GM12878 (cell line): ENCODE measurements around the gene STARD10. TPM values are rescaled to one million over a fixed set of nuclear protein-coding genes. Genes with fewer than 3 reads are reported as not detected.

Source experiments
- BHLHE40 ChIP-seq, 2 experiments: fragments of 450-650 bp in 1 of 2; IDR thresholded peaks; 2 replicates each; pipeline ENCODE4 v1.6.1; 2011 to 2017; ENCODE audit warnings: low read depth in 2 of 2, borderline replicate concordance in 1 of 2, improper control_type of control experiment in 1 of 2, low read length in 1 of 2, mild to moderate bottlenecking in 1 of 2
- BMI1 ChIP-seq: fragments of 450-650 bp; IDR thresholded peaks from 2 replicates; pipeline ENCODE4 v1.6.1; 2016; ENCODE audit warnings: mild to moderate bottlenecking, moderate library complexity, borderline replicate concordance
- CHD4 ChIP-seq: fragments of 200-600 bp; sonication (generic); IDR thresholded peaks from 2 replicates; pipeline ENCODE4 v1.6.1; 2016; ENCODE audit warnings: mild to moderate bottlenecking
- CREB1 ChIP-seq: IDR thresholded peaks from 2 replicates; pipeline ENCODE4 v1.6.1; 2012; ENCODE audit warnings: low read depth, mild to moderate bottlenecking, inconsistent platforms
- CREM ChIP-seq: IDR thresholded peaks from 2 replicates; pipeline ENCODE4 v1.6.1; 2014; ENCODE audit warnings: antibody characterized with exemption, low read depth
- E4F1 ChIP-seq: fragments of 450-650 bp; IDR thresholded peaks from 2 replicates; pipeline ENCODE4 v1.6.1; 2018; ENCODE audit warnings: borderline replicate concordance, mild to moderate bottlenecking; ENCODE audit not compliant: partially characterized antibody
- EGR1 ChIP-seq, 2 experiments: IDR thresholded peaks; 1 replicate in 1 of 2; 2 replicates in 1 of 2; pipeline ENCODE4 v1.6.1; 2011 to 2012; ENCODE audit warnings: low read depth in 2 of 2, low read length in 2 of 2, borderline replicate concordance in 1 of 2, mild to moderate bottlenecking in 1 of 2, moderate library complexity in 1 of 2
- EZH2 ChIP-seq: IDR thresholded peaks from 2 replicates; pipeline ENCODE4 v1.6.1; 2012; ENCODE audit warnings: low read depth, mild to moderate bottlenecking, control low read depth, inconsistent platforms, low read length, borderline replicate concordance; ENCODE audit not compliant: control insufficient read depth
- FOXK2 ChIP-seq: fragments of 450-650 bp; IDR thresholded peaks from 2 replicates; pipeline ENCODE4 v1.6.1; 2017; ENCODE audit warnings: mild to moderate bottlenecking, moderate library complexity
- HDAC6 ChIP-seq: fragments of 200-600 bp; sonication (generic); IDR thresholded peaks from one replicate; pipeline ENCODE4 v1.8.0; 2017; ENCODE audit warnings: antibody characterized with exemption; ENCODE audit not compliant: unreplicated experiment
- HDGF ChIP-seq: fragments of 450-650 bp; IDR thresholded peaks from 2 replicates; pipeline ENCODE4 v1.6.1; 2016; ENCODE audit warnings: antibody characterized with exemption
- IKZF2 ChIP-seq, 2 experiments: fragments of 450-650 bp; IDR thresholded peaks; 2 replicates each; pipeline ENCODE4 v1.6.1; 2017; ENCODE audit warnings: mild to moderate bottlenecking in 2 of 2, moderate library complexity in 2 of 2
- IRF3 ChIP-seq: fragments of 450-650 bp; IDR thresholded peaks from 2 replicates; pipeline ENCODE4 v1.6.1; 2014; ENCODE audit warnings: mild to moderate bottlenecking
- JUNB ChIP-seq: IDR thresholded peaks from 2 replicates; pipeline ENCODE4 v1.6.1; 2016; ENCODE audit warnings: antibody characterized with exemption, mild to moderate bottlenecking
- MYB ChIP-seq: fragments of 150-350 bp; IDR thresholded peaks from 2 replicates; pipeline ENCODE4 v1.6.1; 2014; ENCODE audit warnings: mild to moderate bottlenecking, low read depth, low read length, borderline replicate concordance
- NFYB ChIP-seq: IDR thresholded peaks from 2 replicates; pipeline ENCODE4 v1.6.1; 2011; ENCODE audit warnings: low read depth, mild to moderate bottlenecking, low read length, improper control_type of control experiment, moderate library complexity; ENCODE audit not compliant: insufficient read depth
- PML ChIP-seq: IDR thresholded peaks from 2 replicates; pipeline ENCODE4 v1.6.1; 2012; ENCODE audit warnings: low read length, inconsistent platforms
- POLR2AphosphoS2 ChIP-seq: IDR thresholded peaks from 2 replicates; pipeline ENCODE4 v1.6.1; 2011; ENCODE audit warnings: low read depth, mild to moderate bottlenecking, low read length, improper control_type of control experiment, moderate library complexity
- RAD21 ChIP-seq: IDR thresholded peaks from 2 replicates; pipeline ENCODE4 v1.6.1; 2011; ENCODE audit warnings: mild to moderate bottlenecking, low read depth, low read length, moderate library complexity; ENCODE audit not compliant: insufficient read depth
- RFX5 ChIP-seq: IDR thresholded peaks from 2 replicates; pipeline ENCODE4 v1.6.1; 2011; ENCODE audit warnings: low read depth, low read length, improper control_type of control experiment
- SMAD5 ChIP-seq: IDR thresholded peaks from 2 replicates; pipeline ENCODE4 v1.6.1; 2016; ENCODE audit warnings: antibody characterized with exemption, low read depth
- SMC3 ChIP-seq: IDR thresholded peaks from 2 replicates; pipeline ENCODE4 v1.6.1; 2011; ENCODE audit warnings: low read length, improper control_type of control experiment, borderline replicate concordance
- SREBF1 ChIP-seq: IDR thresholded peaks from 2 replicates; pipeline ENCODE4 v1.6.1; 2012; ENCODE audit warnings: mild to moderate bottlenecking, low read length
- TAF1 ChIP-seq: IDR thresholded peaks from 2 replicates; pipeline ENCODE4 v1.6.1; 2011; ENCODE audit warnings: mild to moderate bottlenecking, low read depth, low read length, borderline replicate concordance
- TARDBP ChIP-seq: IDR thresholded peaks from 2 replicates; pipeline ENCODE4 v1.6.1; 2016; ENCODE audit warnings: borderline replicate concordance
- TCF7 ChIP-seq: IDR thresholded peaks from 2 replicates; pipeline ENCODE4 v1.6.1; 2014; ENCODE audit warnings: antibody characterized with exemption, borderline replicate concordance
- USF2 ChIP-seq: IDR thresholded peaks from 2 replicates; pipeline ENCODE4 v1.6.1; 2011; ENCODE audit warnings: low read depth, low read length, improper control_type of control experiment, borderline replicate concordance
- WRNIP1 ChIP-seq: IDR thresholded peaks from 2 replicates; pipeline ENCODE4 v1.6.1; 2011; ENCODE audit warnings: low read depth, low read length, improper control_type of control experiment, borderline replicate concordance
- polyA plus RNA-seq, 11 experiments: library from polyadenylated mRNA; depleted of rRNA in 4 of 11; unstranded in 6 of 11; stranded (reverse) in 5 of 11; fragments of >200 nt; fragmentation: Nextera tagmentation in 4 of 11; fragmentation: Illumina TruSeq in 1 of 11; extraction: Ambion mirVana in 4 of 11; extraction: Trizol in 1 of 11; gene quantifications; 1 replicate in 1 of 11; 2 replicates in 10 of 11; pipeline versions ENCODE4 v1.2.1 to v1.2.3, GENCODE V29; 2011 to 2016; ENCODE audit warnings: inconsistent platforms in 2 of 11, missing spikeins in 2 of 11, low read depth in 1 of 11
- total RNA-seq, 4 experiments: library from RNA; depleted of rRNA in 3 of 4; stranded (reverse); fragments of >200 nt in 3 of 4; fragmentation: Illumina TruSeq in 1 of 4; extraction: Trizol in 1 of 4; gene quantifications; 2 replicates each; pipeline versions ENCODE4 v1.2.1 to v1.2.3, GENCODE V29; 2013 to 2021

STARD10 gene
- total and polyA plus RNA-seq, 10 of the 15 experiments (the other 5 are each of a cell fraction or from before 2014, with no cell fraction given) = 0.15 to 43.2 (median 23.1) TPM

GRCh38 chr11:72738199-72739141, 55.4 kb downstream of the STARD10 start (continued):
- TF ChIP-seq E4F1 = no peak
- peak; percentile 10 to 47; a peak in 1 of 4 replicates for TF ChIP-seq IKZF2 (IDR thresholded peaks at IDR 0.05)
- TF ChIP-seq HDGF = peak; percentile 98
- TF ChIP-seq SREBF1 = no peak
- peak; percentile 10; the same call in 1 of the 2 replicates for TF ChIP-seq RAD21
- no peak; the same call in 1 of the 2 replicates for TF ChIP-seq POLR2AphosphoS2
- TF ChIP-seq CREM = no peak
- no peak for TF ChIP-seq BMI1
- TF ChIP-seq TARDBP = no peak
- TF ChIP-seq EZH2 = no peak
- no peak for TF ChIP-seq IRF3
- TF ChIP-seq SMAD5 = no peak
- no peak for TF ChIP-seq USF2
- TF ChIP-seq HDAC6 = no peak
- TF ChIP-seq MYB = no peak
- TF ChIP-seq JUNB = no peak
- TF ChIP-seq WRNIP1 = no peak
- TF ChIP-seq NFYB = no peak
- no peak for TF ChIP-seq FOXK2
- TF ChIP-seq EGR1 (IDR thresholded peaks at IDR 0.05; ENCODE audit: borderline replicate concordance in 1 of 2, low read depth in 2 of 2, low read length in 2 of 2) = peak in 1 of 2 experiments; percentile 39; a peak in 1 of 3 replicates
- TF ChIP-seq PML = no peak
- TF ChIP-seq BHLHE40 (IDR thresholded peaks at IDR 0.05; ENCODE audit: borderline replicate concordance in 1 of 2, low read depth in 2 of 2, low read length in 1 of 2) = peak; percentile 20 to 25; a peak in 1 of 4 replicates
- no peak for TF ChIP-seq RFX5
- TF ChIP-seq SMC3 = no peak
- TF ChIP-seq TCF7 = no peak
- no peak for TF ChIP-seq CHD4
- no peak for TF ChIP-seq CREB1
- peak; percentile 11; the same call in 1 of the 2 replicates for TF ChIP-seq TAF1
